Activated CD4-positive, CD25-positive, alpha-beta regulatory T cell treated with anti-CD3 and anti-CD28 coated beads, Interleukin-2, amount 50 U/mL, for 72 hours (primary cell): Measurements from ENCODE around the gene KIRREL3.
"Not testable (repeated sequence)": the region's sequence is repeated elsewhere in the genome, so short reads cannot be mapped to it uniquely, and the experiment has no call there.

Source experiments
- DNase-seq: peaks from one replicate; pipeline ENCODE4 v3.0.0; 2021

KIRREL3 gene

GRCh38 chr11:126996036-126996804, 4.3 kb downstream of the KIRREL3 start:
- no peak for DNase-seq

- DNase-seq = no peak
Observed at GRCh38 chr11:126993599-126993998, 7.0 kb downstream of the KIRREL3 start.

GRCh38 chr11:126992804-126993111, 7.8 kb downstream of the KIRREL3 start:
- no peak for DNase-seq

- no peak for DNase-seq
Observed at GRCh38 chr11:126992065-126992803, 8.3 kb downstream of the KIRREL3 start.

- no peak for DNase-seq
Observed at GRCh38 chr11:126991596-126991995, 9.0 kb downstream of the KIRREL3 start.

- no peak for DNase-seq
Observed at GRCh38 chr11:126990716-126991480, 9.7 kb downstream of the KIRREL3 start.

DNA sequence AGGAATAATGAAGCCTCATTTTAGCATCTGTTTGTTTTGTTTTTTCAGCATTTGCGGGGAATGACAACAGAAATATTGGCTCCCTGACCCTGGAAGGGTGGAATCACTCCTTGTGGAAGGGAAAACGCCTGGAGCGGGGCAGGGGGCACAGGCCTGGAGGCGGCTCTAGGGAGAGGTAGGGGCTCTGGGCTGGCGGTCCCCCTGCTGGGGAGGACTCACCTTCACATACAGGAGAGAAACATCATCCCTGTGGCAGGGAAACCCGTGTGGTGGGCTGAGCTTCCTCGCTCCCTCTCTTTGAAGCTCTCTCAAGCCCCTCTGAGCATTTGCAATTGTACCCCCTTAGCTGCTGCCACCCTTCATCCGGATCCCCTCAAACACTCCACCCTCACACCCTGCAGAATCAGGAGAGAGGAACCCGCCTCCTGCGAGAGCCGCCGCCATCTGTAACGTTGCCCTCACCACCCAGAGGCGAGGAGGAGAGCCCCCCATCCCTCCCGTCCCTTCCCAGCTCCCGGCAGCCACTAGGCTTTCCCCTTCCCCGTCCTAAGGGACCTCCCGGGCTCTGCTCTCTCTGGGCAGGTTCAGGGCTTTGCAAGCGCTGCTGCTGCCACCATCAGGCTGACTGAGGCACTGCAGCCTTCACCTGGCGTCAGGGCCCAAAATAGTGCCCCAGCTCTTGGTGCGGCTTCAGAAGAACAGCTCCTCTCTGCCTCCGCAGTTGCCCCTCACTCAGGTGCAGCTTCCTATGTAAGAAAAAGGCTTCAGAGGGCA, 10.4 kb downstream of the KIRREL3 start:
- peak; percentile 58 for DNase-seq

DNA sequence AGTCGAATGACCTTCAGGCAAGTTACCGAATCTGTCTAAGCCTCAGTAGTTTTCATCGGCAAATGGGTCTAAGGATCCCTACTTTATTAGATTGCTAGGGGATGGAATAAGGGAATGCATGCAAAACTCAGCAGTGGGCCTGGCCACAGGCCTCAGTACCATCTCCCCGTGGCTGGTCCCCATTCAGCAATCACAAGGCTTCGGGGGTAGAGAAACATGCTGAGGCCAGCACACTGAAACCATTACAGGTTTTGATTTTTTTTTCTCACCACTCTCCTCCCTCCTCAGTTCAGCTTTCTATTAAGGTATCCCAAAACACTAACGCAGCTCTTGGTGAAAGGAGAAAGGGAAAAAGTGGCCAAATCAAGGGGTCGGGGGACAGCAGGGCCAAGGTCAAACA, 11.9 kb downstream of the KIRREL3 start:
- no peak for DNase-seq

DNA sequence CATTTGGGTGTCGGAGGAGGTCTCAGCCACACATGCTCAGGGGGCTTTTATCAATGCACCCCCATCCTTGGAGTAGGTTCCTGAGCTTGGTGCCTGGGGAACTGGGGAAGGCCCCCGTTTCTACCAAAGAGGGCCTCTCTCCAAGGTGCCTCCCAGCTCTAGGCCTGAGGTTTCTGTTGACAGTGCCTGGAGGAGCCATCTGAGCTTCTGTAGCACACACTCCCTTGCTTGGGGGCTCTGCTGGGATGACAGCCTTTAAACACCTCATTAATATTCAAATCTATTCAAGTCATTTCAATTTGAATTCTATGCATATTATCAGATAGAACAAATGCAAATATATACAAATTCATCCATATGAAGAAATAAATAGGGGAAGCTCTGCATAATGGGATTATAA, 18.9 kb downstream of the KIRREL3 start:
- no peak for DNase-seq

GRCh38 chr11:126978911-126979310, 21.7 kb downstream of the KIRREL3 start:
- no peak for DNase-seq

DNA sequence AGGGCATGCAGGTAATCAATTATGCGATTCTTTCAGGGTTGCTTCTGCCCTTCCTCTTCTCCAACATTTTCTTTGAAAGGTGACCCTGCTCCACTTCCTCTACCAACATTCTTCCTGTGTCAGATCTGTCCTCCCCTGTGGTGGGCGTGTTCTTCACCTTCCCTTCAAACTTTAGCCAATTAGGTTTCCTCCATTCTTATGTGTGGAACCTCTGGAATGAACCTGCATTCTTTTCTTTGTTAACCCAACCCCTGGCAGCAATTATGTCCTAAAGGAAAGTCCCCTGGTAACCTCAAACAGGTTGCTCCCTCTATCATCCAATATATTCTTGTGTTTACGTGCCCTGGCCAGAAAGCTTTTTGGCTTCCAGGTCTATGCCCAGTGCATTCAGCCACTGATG, 22.4 kb downstream of the KIRREL3 start:
- no peak for DNase-seq

GRCh38 chr11:126973051-126973450, 27.5 kb downstream of the KIRREL3 start:
- DNase-seq = no peak

DNA sequence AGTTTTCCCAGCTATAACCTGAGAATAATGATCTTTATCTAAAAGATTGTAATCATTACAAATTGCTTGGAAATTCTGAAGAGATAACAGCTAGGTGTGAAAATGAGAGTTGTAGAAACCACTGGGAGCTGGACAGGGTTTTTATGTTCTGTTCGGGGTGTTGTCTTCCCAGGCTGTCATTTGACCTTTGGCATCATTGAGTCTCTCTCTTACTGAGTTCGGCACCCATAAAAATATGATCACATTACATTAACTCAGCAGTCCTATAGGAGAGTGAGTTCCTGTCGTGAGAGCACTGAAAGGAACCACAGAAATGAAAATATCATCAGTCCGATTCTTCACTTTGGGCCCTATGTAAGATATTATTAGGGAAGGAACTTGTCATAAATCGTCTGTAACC, 29.3 kb downstream of the KIRREL3 start:
- DNase-seq = no peak

DNA sequence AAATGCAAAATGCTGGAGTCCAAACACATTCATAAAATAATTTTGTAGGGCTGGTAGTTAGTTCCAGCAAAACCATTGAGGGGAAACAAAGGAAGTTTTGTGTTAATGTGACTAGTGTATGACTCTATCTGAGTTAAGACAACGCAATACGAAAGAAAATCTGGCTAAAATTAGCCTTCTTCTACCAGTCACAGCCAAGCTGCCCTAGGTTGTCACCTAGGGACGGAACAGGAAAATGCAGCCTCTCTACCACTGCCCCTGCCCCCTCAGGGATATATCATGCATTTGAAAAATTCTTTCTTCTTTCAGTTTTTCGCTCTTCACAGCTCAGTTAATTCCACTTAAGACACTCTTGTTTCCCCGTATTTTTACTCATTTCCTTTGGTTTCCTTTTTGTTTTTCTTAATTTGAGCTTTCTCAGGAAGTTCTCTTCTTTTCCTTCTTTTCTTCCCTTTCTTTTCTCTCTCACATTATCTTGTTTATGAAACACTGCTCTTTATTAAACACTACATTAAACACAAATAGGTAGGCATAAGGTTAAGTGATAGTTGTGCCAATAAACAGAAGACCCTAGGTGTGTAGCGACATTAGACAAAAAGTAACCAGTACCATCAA, 30.6 kb downstream of the KIRREL3 start:
- no peak for DNase-seq

GRCh38 chr11:126968915-126969314, 31.7 kb downstream of the KIRREL3 start:
- DNase-seq = no peak

DNA sequence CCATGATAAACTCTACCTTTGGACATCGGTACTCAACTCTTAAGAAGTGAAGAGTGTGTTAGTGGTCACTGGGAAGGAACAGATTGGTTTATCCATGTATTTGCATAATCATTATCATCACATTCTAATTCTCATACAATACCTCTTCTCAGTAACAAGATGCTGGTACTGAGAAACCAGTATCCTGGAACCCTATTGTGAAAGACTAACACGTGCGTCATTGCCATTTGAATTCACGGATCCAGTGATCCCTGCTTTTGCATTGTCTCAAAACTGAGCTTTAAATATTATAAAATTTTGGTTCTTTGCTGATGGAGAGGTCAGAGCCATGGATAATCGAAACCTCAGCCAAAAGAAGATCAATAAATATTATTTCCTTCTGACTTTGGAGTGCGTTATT, 35.2 kb downstream of the KIRREL3 start:
- DNase-seq = no peak

DNA sequence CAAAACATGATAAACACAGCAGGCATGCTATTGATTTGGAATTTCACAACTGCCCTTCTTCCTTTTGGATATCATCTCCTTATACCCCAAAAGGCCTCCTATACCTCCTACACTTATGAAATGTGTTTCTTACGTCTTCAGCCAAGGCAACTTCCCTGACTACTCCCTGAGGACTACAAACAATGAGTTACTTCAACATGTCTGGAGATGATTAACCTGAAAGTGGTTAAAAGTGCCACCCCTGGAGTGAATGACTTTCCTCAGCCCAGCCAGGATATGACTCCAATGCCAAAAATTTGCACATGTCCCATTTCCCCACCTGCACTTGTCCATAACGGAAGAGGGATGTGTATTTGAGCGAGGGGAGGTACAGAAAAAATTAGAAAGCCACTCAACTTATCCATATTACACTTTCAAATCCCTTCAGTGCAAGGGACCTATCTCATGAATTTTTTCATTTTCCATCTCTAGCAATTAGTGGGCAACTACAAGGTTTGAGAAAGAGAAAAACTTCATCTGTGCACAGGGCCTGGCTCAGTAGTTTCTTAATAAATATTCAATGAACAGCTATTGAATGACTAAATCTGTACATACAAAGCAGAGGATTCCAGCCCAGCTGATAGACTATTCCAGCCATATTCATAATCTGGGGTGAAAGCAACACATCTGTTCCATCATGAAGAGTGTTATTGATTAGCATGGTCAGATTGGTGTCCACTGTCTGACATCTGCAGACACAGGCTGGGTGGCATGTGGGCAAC, 36.8 kb downstream of the KIRREL3 start:
- DNase-seq = no peak

GRCh38 chr11:126963115-126963514, 37.5 kb downstream of the KIRREL3 start:
- DNase-seq = no peak

- DNase-seq = no peak
Observed at GRCh38 chr11:126959700-126960099, 40.9 kb downstream of the KIRREL3 start.

GRCh38 chr11:126956635-126957034, 43.9 kb downstream of the KIRREL3 start:
- DNase-seq = no peak

DNA sequence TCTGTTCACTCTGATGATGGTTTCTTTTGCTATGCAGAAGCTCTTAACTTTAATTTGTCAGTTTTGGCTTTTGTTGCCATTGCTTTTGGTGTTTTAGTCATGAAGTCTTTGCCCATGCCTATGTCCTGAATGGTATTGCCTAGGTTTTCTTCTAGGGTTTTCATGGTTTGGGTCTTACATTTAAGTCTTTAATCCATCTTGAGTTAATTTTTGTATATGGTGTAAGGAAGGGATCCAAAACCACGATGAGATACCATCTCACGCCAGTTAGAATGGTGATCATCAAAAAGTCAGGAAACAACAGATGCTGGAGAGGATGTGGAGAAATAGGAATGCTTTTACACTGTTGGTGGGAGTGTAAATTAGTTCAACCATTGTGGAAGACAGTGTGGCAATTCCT, 48.0 kb downstream of the KIRREL3 start:
- not testable (repeated sequence) for DNase-seq

- no peak for DNase-seq
Observed at GRCh38 chr11:126951465-126951864, 49.1 kb downstream of the KIRREL3 start.
